Stimulated activated CD4-positive, alpha-beta T cell treated with anti-CD3 and anti-CD28 coated beads, Interleukin-2, amount 100 ng/mL, for 4 hours (primary cell): ENCODE measurements around the gene COBLL1.

Experiments used
- DNase-seq: peaks from one replicate; pipeline ENCODE4 v3.0.0-alpha.2; 2020; ENCODE audit warnings: low read depth

The COBLL1 gene

DNA sequence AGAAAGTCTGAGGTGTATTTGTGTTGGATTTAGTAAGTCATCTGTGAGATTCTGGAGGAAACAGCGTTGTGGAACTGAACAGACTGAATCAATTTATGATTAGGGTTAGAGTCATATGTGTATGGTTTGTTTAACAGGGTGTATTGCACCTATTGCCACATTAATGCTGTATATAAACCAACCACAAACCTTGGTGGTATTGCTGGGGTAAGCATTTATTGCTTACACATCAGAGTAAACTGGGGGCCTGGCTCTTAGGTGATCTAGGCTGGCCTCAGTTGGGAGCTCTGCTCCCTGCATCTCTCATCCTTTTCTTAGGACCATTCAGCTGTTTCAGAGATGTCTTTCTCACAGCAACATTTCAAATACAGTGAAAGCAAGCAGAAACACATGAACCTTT is 160.6 kb downstream of the COBLL1 start:
- DNase-seq: no peak

GRCh38 chr2:164678631-164679149 is 162.9 kb downstream of the COBLL1 start:
- DNase-seq: no peak

DNA sequence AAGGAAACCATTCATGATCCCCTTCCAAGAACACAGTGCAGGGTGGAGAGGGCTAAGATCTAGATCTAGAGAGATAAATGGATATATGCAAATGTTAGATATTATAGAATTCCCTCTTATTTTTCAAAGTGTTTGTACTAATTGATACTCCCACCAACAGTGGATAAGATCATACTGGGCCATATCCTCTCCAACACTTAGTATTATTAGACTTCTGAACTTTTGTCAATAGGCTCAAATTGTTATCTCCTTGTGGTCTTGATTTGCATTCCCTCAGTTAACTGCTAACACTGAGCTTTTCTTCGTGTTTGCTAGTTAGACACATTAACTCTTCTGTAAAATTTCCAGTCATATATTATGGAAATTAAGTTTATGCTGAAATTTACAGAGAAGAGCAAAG is 163.9 kb downstream of the COBLL1 start:
- DNase-seq: no peak

GRCh38 chr2:164677271-164677670 is 164.4 kb downstream of the COBLL1 start:
- no peak for DNase-seq

- DNase-seq: no peak
Observed at GRCh38 chr2:164675687-164676086, 165.9 kb downstream of the COBLL1 start.

GRCh38 chr2:164675027-164675426 is 166.6 kb downstream of the COBLL1 start:
- DNase-seq: no peak

- DNase-seq: no peak
Observed at GRCh38 chr2:164671664-164672396, 169.8 kb downstream of the COBLL1 start.

GRCh38 chr2:164669291-164669690 is 172.3 kb downstream of the COBLL1 start:
- no peak for DNase-seq

GRCh38 chr2:164667566-164667965 is 174.1 kb downstream of the COBLL1 start:
- no peak for DNase-seq

- DNase-seq: no peak
Observed at GRCh38 chr2:164664070-164664469, 177.6 kb downstream of the COBLL1 start.

DNA sequence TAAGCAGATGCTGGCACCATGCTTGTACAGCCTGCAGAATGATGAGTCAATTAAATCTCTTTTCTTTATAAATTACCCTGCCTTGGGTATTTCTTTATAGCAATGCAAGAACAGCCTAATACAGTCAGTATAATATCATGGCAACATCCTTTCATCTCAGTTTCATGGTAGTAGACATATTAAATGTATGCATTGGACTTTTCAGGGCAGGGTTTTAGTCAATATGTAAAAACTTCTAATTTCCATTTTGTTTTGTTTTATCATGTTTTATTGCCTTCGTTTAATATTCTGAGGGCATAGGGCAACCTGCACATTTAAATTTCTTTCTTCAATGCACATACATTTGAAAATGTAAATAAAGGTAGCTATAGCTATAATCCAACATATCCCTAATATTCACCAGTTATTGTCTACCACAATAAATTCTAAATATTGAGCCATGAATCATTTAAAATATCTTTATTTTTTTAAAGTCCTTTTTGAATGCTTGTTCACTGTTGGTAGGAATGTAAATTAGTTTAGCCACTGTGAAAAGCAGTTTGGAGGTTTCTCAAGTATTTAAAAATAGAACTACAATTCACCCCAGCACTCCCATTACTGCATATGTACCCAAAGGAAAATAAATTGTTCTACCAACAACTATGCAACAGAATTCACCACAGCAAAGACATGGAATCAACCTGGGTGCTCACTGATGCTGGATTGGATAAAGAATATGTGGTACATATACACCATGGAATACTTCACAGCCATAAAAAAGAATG is 178.6 kb downstream of the COBLL1 start:
- DNase-seq: no peak

DNA sequence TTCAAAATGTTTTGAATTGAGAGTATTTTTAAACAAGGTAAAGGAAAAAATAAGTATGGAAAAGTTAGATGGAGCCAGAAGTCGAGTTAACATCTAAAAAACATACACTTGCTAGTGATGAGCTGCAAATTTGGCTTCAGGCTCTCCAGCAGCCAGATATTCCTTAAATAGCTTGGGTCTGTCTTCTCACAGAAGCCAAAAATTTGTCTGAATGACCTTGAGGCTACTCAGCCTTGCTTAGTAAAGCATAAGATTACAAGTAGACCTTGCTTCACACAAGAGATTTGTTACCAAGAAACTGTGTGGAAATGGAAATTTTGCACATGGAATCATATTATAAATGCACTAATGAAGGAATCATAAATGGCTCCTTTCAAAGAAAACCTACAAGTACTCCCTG is 179.6 kb downstream of the COBLL1 start:
- no peak for DNase-seq

- no peak for DNase-seq
Observed at GRCh38 chr2:164661349-164661748, 180.3 kb downstream of the COBLL1 start.

- DNase-seq: no peak
Observed at GRCh38 chr2:164657129-164657528, 184.5 kb downstream of the COBLL1 start.

DNA sequence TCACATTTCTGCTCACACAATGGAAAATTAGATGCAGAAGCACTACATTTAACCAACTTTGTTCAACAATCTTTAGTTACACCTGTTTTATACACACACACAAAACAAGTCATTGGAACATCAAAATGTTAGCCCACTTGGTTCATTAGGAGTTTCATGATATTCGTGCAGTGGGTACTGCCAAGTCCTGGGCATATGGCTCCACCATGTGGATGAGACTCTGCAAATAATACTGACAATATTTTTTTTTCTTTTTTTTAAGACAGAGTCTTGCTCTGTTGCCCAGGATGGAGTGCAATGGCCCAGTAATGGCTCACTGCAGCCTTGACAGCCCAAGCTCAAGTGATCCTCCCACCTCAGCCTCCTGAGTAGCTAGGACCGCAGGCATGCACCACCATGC is 185.9 kb downstream of the COBLL1 start:
- DNase-seq: no peak

GRCh38 chr2:164655336-164655735 is 186.3 kb downstream of the COBLL1 start:
- DNase-seq: no peak

DNA sequence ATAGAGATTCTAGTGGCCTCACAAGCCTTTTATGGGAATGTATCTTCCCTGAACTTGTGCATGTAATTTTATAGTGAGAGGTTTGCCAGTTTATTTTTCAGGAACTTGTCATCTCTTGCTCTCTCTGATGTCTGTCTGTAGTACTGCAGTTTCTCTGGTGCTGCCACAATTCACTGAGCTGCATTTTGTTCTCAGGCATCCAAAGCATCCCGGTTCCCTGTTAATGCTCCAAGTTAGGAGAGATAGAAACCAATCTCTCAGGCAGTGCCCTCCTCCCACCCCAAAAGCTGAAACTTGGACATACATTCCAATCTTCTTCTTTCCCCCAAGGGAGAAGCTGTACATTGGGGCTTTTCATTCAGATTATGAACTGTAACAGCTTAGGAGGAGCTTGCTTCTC is 190.3 kb downstream of the COBLL1 start:
- DNase-seq: no peak

GRCh38 chr2:164644036-164644700 is 197.5 kb downstream of the COBLL1 start:
- no peak for DNase-seq

DNA sequence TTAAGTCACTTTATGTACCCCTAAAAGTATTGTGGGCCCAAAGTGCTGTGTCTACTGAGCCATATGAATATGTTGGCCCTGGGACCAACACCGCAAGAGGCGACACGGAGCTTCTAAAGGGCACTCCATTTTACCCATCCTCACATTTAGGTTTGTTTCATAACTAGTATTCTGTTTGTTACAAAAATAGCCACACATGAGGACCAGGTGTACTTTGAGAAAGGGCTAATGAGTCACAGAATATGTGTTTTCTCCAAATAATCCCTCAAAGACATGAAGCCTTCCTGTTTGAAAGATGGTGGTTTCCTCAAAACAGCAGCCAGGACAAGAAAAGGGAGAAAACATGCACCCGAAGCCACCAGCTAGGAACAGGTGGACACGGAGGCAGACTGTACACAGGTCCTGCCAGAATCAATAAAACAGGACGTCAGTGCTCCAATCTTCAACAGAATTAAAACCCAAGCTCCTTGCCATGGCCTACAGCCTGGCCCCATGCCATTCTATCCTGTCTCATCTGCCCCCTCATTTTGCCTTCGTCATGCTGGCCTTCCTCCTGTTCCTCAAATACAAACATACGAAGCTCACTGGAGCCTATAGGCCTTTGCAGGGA is 198.6 kb downstream of the COBLL1 start:
- DNase-seq: no peak

DNA sequence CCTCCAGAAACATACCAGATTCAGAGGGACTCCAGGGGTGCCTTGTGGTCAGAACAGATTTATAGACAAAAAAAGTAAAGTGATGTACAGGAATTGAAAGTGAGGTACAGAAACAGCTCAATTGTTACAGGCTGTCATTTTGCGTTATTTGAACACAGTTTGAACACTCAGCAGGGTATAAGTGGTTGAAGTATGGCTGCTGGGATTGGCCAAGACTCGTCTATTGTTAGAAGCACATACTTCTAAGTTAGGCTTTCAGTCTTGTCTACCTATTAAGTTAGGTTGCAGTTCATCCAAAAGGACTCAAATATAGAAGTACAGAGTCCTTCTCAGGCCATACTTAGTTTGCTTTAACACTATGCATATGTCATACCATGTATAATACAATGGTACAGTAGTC is 199.4 kb downstream of the COBLL1 start:
- DNase-seq: no peak
